ENCODE measurements around the gene GALK1. TPM values are rescaled to one million over a fixed set of nuclear protein-coding genes. Genes with fewer than 3 reads are reported as not detected.
"Not testable (repeated sequence)": the region's sequence is repeated elsewhere in the genome, so short reads cannot be mapped to it uniquely, and the experiment has no call there.

GALK1 gene
- total RNA-seq, 4 donors from 2014 or later = 8.7 to 18.3 (median 11.0) TPM

DNA sequence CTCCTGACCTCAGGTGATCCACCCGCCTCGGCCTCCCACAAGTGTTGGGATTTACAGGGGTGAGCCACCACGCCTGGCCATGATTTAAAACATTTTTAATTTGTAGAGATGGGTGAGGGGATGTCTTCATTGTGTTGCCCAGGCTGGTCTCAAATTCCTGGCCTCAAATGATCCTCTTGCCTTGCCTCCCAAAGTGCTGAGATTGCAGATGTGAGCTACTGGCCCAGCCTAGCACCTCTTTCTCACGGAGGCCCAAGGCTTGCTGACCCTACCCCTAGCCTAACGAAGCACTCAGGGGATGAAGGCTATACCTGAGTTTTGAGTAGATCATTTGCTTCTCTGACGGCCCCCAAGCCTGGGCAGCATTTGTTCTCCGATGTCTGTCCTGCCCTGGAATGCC lies 46.2 kb upstream of the GALK1 start:
- intact Hi-C loops (cut with DNase I; ENCODE audit: low total_unique reads) (no loop called here), in situ Hi-C loops (cut with MboI; ENCODE audit: low sequenced_read_pairs in 4 of 4) (no loop called here)
- H3K27ac ChIP-seq = no peak overlapping the region

GRCh38 chr17:75810756-75811155 lies 45.8 kb upstream of the GALK1 start:
- in situ Hi-C loops (cut with MboI; ENCODE audit: low sequenced_read_pairs in 4 of 4) = not testable (repeated sequence)
- peak overlapping the region in 1 of 4 donors; percentile 81 for H3K27ac ChIP-seq

More for the DNA sequence above, 46.2 kb upstream of the GALK1 start:
- H3K9me3 ChIP-seq = no peaks in the 10 kb centered on the region
- no peak for TF ChIP-seq CTCF (IDR thresholded peaks at IDR 0.05 in 4 of 5, conservative IDR thresholded peaks at IDR 0.05 in 1 of 5)
- no peak for TF ChIP-seq POLR2A (IDR thresholded peaks at IDR 0.05)
- DNase-seq = no peak
- H3K4me3 ChIP-seq = no peak overlapping the region
- peaks cover 22 to 24% of the 10 kb centered on the region in 2 donors for H3K4me1 ChIP-seq
- H3K36me3 ChIP-seq = peaks cover 0 to 54% of the 10 kb centered on the region in 2 donors
- ATAC-seq = no peak
- no peaks in the 10 kb centered on the region for H3K27me3 ChIP-seq

DNA sequence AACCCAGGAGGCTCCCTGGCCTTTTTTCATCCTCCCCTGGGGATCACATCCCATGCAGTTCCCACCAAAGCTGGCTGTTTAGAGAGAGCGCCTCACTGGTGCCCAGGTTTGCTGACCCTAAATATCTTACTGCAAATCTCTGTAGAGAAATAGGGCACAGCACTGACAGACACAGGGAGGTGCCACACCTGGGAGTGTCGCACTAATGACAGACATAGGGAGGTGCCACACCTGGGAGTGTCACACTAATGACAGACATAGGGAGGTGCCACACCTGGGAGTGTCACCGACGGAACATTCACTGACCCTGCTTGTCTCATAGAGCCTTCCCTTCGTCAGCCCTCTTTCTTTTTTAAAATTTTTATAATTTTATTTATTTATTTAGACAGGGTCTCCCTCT lies 45.2 kb upstream of the GALK1 start:
- Histone ChIP-seq H3K27me3 (no peaks in the 10 kb centered on the region), H3K9me3 (no peaks in the 10 kb centered on the region), H3K4me3 (no peak overlapping the region), H3K36me3 (peaks cover 0 to 46% of the 10 kb centered on the region in 2 donors), H3K27ac (peak overlapping the region; percentile 79 to 91 (median 82)), H3K4me1 (peaks cover 22 to 24% of the 10 kb centered on the region in 2 donors)
- peak in 1 of 2 donors; percentile 24 for DNase-seq
- ATAC-seq = no peak
- in situ Hi-C loops (cut with MboI; ENCODE audit: low sequenced_read_pairs in 4 of 4) = no loop called here
- TF ChIP-seq POLR2A (IDR thresholded peaks at IDR 0.05) (no peak), CTCF (IDR thresholded peaks at IDR 0.05 in 4 of 5, conservative IDR thresholded peaks at IDR 0.05 in 1 of 5) (no peak)
- intact Hi-C loops (cut with DNase I; ENCODE audit: low total_unique reads) = no loop called here

More at GRCh38 chr17:75810756-75811155, 45.8 kb upstream of the GALK1 start:
- DNase-seq; intact Hi-C loops (cut with DNase I; ENCODE audit: low total_unique reads); H3K4me3 ChIP-seq; H3K27me3 ChIP-seq; ATAC-seq; H3K9me3 ChIP-seq: not testable (repeated sequence)
- H3K36me3 ChIP-seq = peaks cover 0 to 51% of the 10 kb centered on the region in 2 donors
- peaks cover 22 to 24% of the 10 kb centered on the region in 2 donors for H3K4me1 ChIP-seq

- ATAC-seq (peak; percentile 5), DNase-seq (peak in 1 of 2 donors; percentile 19)
- TF ChIP-seq POLR2A (IDR thresholded peaks at IDR 0.05) (no peak), CTCF (IDR thresholded peaks at IDR 0.05 in 4 of 5, conservative IDR thresholded peaks at IDR 0.05 in 1 of 5) (no peak)
- intact Hi-C loops (cut with DNase I; ENCODE audit: low total_unique reads) (loop anchor here (1.0 kb wide), 1 partner anchor 24 kb away; no protein-coding TSS in a partner anchor), in situ Hi-C loops (cut with MboI; ENCODE audit: low sequenced_read_pairs in 4 of 4) (no loop called here)
- H3K27me3 ChIP-seq = no peaks in the 10 kb centered on the region
- peaks cover 22 to 24% of the 10 kb centered on the region in 2 donors for H3K4me1 ChIP-seq
- H3K9me3 ChIP-seq = no peaks in the 10 kb centered on the region
- H3K36me3 ChIP-seq = peaks cover 0 to 41% of the 10 kb centered on the region in 2 donors
- no peak overlapping the region for H3K4me3 ChIP-seq
- H3K27ac ChIP-seq = peak overlapping the region; percentile 79 to 91 (median 82)
Measured at GRCh38 chr17:75809631-75810111, 44.7 kb upstream of the GALK1 start.

GRCh38 chr17:75808905-75809621 lies 44.1 kb upstream of the GALK1 start:
- Histone ChIP-seq H3K27me3 (no peaks in the 10 kb centered on the region), H3K9me3 (no peaks in the 10 kb centered on the region), H3K4me1 (peaks cover 22 to 24% of the 10 kb centered on the region in 2 donors), H3K4me3 (no peak overlapping the region), H3K36me3 (peaks cover 0 to 37% of the 10 kb centered on the region in 2 donors), H3K27ac (peak overlapping the region; percentile 79 to 91 (median 82))
- intact Hi-C loops (cut with DNase I; ENCODE audit: low total_unique reads) = loop anchor here (1.0 kb wide), 1 partner anchor 24 kb away; no protein-coding TSS in a partner anchor
- ATAC-seq (peak; percentile 82 to 83), DNase-seq (peak; percentile 68 to 73)
- TF ChIP-seq CTCF (IDR thresholded peaks at IDR 0.05 in 4 of 5, conservative IDR thresholded peaks at IDR 0.05 in 1 of 5) (no peak), POLR2A (IDR thresholded peaks at IDR 0.05) (no peak)
- in situ Hi-C loops (cut with MboI; ENCODE audit: low sequenced_read_pairs in 4 of 4) = no loop called here

All from gastrocnemius medialis (tissue), 4 donors.